ENCODE data around the gene GRIN2A. TPM values are rescaled to one million over a fixed set of nuclear protein-coding genes. Genes with fewer than 3 reads are reported as not detected.

The GRIN2A gene
- total RNA-seq, 3 donors from 2014 or later = 0.29 to 0.33 TPM; not detected in 1

DNA sequence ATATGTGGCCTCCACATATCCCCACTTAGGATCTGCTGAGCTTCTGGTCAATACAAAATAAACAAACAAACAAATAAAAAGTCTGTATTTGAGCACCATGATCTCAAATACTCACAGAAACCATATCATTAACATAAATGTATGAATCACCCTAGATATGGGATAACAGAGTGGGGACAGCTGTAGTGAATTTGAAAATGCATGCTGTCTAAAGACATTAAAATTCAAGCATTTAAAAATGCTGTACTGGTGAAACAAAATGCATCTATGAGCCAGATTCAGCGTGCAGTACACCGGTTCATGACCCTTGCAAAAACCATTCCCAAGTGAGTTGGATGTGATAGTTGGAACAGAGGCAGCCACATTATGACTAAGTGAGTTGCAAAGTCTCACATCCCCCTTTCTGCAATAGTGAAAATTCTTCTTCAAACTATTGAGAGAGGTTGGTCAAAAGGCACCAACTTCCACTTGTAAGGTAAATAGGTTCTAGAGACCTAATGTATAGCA is 12.3 kb downstream of the GRIN2A start:
- H3K4me1 ChIP-seq = no peaks in the 10 kb centered on the region
- intact Hi-C loops (cut with DNase I; ENCODE audit: low total_unique reads) = no loop called here
- TF ChIP-seq CTCF (IDR thresholded peaks at IDR 0.05) (no peak), POLR2A (IDR thresholded peaks at IDR 0.05) (no peak), POLR2AphosphoS5 (IDR thresholded peaks at IDR 0.05) (no peak)
- H3K27ac ChIP-seq = no peak overlapping the region
- no peak for DNase-seq (ENCODE audit: low spot score in 2 of 2)
- H3K36me3 ChIP-seq = no peaks in the 10 kb centered on the region
- no peaks in the 10 kb centered on the region for H3K27me3 ChIP-seq
- no peaks in the 10 kb centered on the region for H3K9me3 ChIP-seq
- H3K4me3 ChIP-seq = no peak overlapping the region

- TF ChIP-seq CTCF (IDR thresholded peaks at IDR 0.05) = no peak
- TF ChIP-seq POLR2A (IDR thresholded peaks at IDR 0.05) = no peak
- TF ChIP-seq POLR2AphosphoS5 (IDR thresholded peaks at IDR 0.05) = no peak
- DNase-seq (ENCODE audit: low spot score in 2 of 2) = no peak
- Histone ChIP-seq H3K4me3 (no peak overlapping the region), H3K27ac (no peak overlapping the region), H3K27me3 (no peaks in the 10 kb centered on the region), H3K9me3 (no peaks in the 10 kb centered on the region), H3K4me1 (no peaks in the 10 kb centered on the region), H3K36me3 (no peaks in the 10 kb centered on the region)
- intact Hi-C loops (cut with DNase I; ENCODE audit: low total_unique reads) = no loop called here
Observed at GRCh38 chr16:10169031-10169430, 13.2 kb downstream of the GRIN2A start.

DNA sequence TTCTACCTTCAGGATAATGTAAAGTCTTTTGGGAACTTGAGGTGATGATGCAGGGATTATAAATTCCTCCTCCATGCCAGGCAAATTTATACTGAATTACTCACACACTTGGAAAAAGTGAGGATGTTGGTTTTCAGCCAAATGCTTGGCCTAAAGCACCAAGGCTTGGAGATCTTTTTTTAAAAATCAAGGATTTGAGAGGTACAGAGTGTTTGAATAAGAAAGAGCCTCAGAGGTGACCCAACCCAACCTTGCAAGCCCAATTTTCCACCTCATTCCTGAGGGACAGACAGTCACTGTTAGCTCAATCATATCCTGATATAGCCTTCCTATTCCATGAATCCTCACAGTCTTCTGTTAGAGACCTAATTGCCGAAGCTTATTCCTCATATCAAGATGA is 14.0 kb downstream of the GRIN2A start:
- TF ChIP-seq CTCF (IDR thresholded peaks at IDR 0.05) (no peak), POLR2A (IDR thresholded peaks at IDR 0.05) (no peak), POLR2AphosphoS5 (IDR thresholded peaks at IDR 0.05) (no peak)
- Histone ChIP-seq H3K4me3 (no peak overlapping the region), H3K27ac (no peak overlapping the region), H3K4me1 (no peaks in the 10 kb centered on the region), H3K27me3 (no peaks in the 10 kb centered on the region), H3K36me3 (no peaks in the 10 kb centered on the region), H3K9me3 (no peaks in the 10 kb centered on the region)
- intact Hi-C loops (cut with DNase I; ENCODE audit: low total_unique reads) = no loop called here
- no peak for DNase-seq (ENCODE audit: low spot score in 2 of 2)

- no peak for DNase-seq (ENCODE audit: low spot score in 2 of 2)
- Histone ChIP-seq H3K36me3 (no peaks in the 10 kb centered on the region), H3K27ac (no peak overlapping the region), H3K27me3 (no peaks in the 10 kb centered on the region), H3K4me1 (no peaks in the 10 kb centered on the region), H3K9me3 (no peaks in the 10 kb centered on the region), H3K4me3 (no peak overlapping the region)
- TF ChIP-seq POLR2AphosphoS5 (IDR thresholded peaks at IDR 0.05) (no peak), POLR2A (IDR thresholded peaks at IDR 0.05) (no peak), CTCF (IDR thresholded peaks at IDR 0.05) (no peak)
- intact Hi-C loops (cut with DNase I; ENCODE audit: low total_unique reads) = no loop called here
Observed at GRCh38 chr16:10165643-10166042, 16.6 kb downstream of the GRIN2A start.

GRCh38 chr16:10162981-10163380 is 19.2 kb downstream of the GRIN2A start:
- no peak for TF ChIP-seq POLR2AphosphoS5 (IDR thresholded peaks at IDR 0.05)
- no peak for TF ChIP-seq CTCF (IDR thresholded peaks at IDR 0.05)
- no peak for TF ChIP-seq POLR2A (IDR thresholded peaks at IDR 0.05)

More at GRCh38 chr16:10162981-10163380, 19.2 kb downstream of the GRIN2A start:
- no peak overlapping the region for H3K27ac ChIP-seq
- no peak for DNase-seq (ENCODE audit: low spot score in 2 of 2)
- no peaks in the 10 kb centered on the region for H3K4me1 ChIP-seq
- H3K4me3 ChIP-seq = no peak overlapping the region
- H3K36me3 ChIP-seq = no peaks in the 10 kb centered on the region
- intact Hi-C loops (cut with DNase I; ENCODE audit: low total_unique reads) = no loop called here
- no peaks in the 10 kb centered on the region for H3K9me3 ChIP-seq
- no peaks in the 10 kb centered on the region for H3K27me3 ChIP-seq
